Erythroblast (primary cell): ENCODE data around the gene MAU2.
"Not testable (repeated sequence)": the region's sequence is repeated elsewhere in the genome, so short reads cannot be mapped to it uniquely, and the experiment has no call there.

Experiments
- GATA1 ChIP-seq: IDR thresholded peaks from 2 replicates; pipeline ENCODE4 v1.6.1; 2011; ENCODE audit warnings: low read depth, mild to moderate bottlenecking, control low read depth, low read length, moderate library complexity
- POLR2A ChIP-seq: IDR thresholded peaks from 2 replicates; pipeline ENCODE4 v1.6.1; 2011; ENCODE audit warnings: mild to moderate bottlenecking, low read length

GRCh38 chr19:19380316-19380715 is 59.7 kb downstream of the MAU2 start:
- not testable (repeated sequence) for TF ChIP-seq POLR2A, GATA1
